Endothelial cell of umbilical vein (primary cell): ENCODE data around the gene MAML2. TPM values are rescaled to one million over a fixed set of nuclear protein-coding genes. Genes with fewer than 3 reads are reported as not detected.

ENCODE experiments used
- BruUV-seq: library from RNA; stranded (reverse); fragments of 400-500 nt; replicated peaks from 2 replicates; lab custom pipeline; 2021; lab: Mats Ljungman, UMichigan
- CTCF ChIA-PET: fragments of 300-600, 350-600 bp; sonication (Branson Sonifier 250); formaldehyde crosslinking; loops from one replicate; lab custom pipeline; 2021; ENCODE audit warnings: antibody characterized with exemption, inconsistent platforms; lab: Charles Lee
- POLR2A ChIA-PET: fragments of 300-600, 350-600 bp; sonication (Branson Sonifier 250); formaldehyde crosslinking; loops from one replicate; lab custom pipeline; 2021; ENCODE audit warnings: antibody characterized with exemption, inconsistent platforms; lab: Charles Lee
- DNase-seq: peaks from one replicate; pipeline ENCODE4 v3.0.0-alpha.2; 2011; ENCODE audit warnings: low read depth, low spot score
- FAIRE-seq: peaks from 2 replicates; lab custom pipeline; 2011; peaks lifted over from hg19 to GRCh38; lab: Jason Lieb, UNC
- H2AFZ ChIP-seq: 2 replicates; pipeline ENCODE4 v1.6.0; 2012; ENCODE audit warnings: low read depth, low read length, control low read depth, inconsistent platforms
- H3K27ac ChIP-seq: 2 replicates; pipeline ENCODE4 v1.5.1; 2011; ENCODE audit warnings: low read depth, mild to moderate bottlenecking, control low read depth, low read length, moderate library complexity; ENCODE audit not compliant: insufficient read depth
- H3K27me3 ChIP-seq, 2 experiments: 2 replicates each; pipeline versions ENCODE4 v1.6.0 to v1.6.1; 2011; ENCODE audit warnings: low read length in 2 of 2, mixed read lengths in 1 of 2; ENCODE audit not compliant: control insufficient read depth in 2 of 2, insufficient read depth in 2 of 2
- H3K36me3 ChIP-seq, 2 experiments: 2 replicates in 1 of 2; 3 replicates in 1 of 2; pipeline ENCODE4 v1.5.1; 2011; ENCODE audit warnings: low read length in 2 of 2, mild to moderate bottlenecking in 1 of 2, moderate library complexity in 1 of 2; ENCODE audit not compliant: control insufficient read depth in 2 of 2, insufficient read depth in 2 of 2; ENCODE audit errors: extremely low read depth in 1 of 2
- H3K4me1 ChIP-seq: 3 replicates; pipeline ENCODE4 v1.5.1; 2011; ENCODE audit warnings: mild to moderate bottlenecking, low read length; ENCODE audit not compliant: control insufficient read depth, insufficient read depth; ENCODE audit errors: extremely low read depth
- H3K4me2 ChIP-seq: 2 replicates; pipeline ENCODE4 v1.6.1; 2011; ENCODE audit warnings: low read length, control low read depth, mixed read lengths; ENCODE audit not compliant: insufficient read depth
- H3K4me3 ChIP-seq, 3 experiments: fragments of 200-600 bp in 1 of 3; sonication (generic), shearing (Covaris generic) in 1 of 3; replicated peaks in 1 of 3; 2 replicates each; pipeline ENCODE4 v1.5.1; 2011 to 2016; ENCODE audit warnings: control low read depth in 3 of 3, low read length in 3 of 3, mild to moderate bottlenecking in 2 of 3, inconsistent platforms in 1 of 3, low read depth in 1 of 3, moderate library complexity in 1 of 3; ENCODE audit not compliant: insufficient read depth in 1 of 3
- H3K79me2 ChIP-seq: 2 replicates; pipeline ENCODE4 v1.6.0; 2012; ENCODE audit warnings: low read length, inconsistent platforms; ENCODE audit not compliant: control insufficient read depth, insufficient read depth
- H3K9ac ChIP-seq: replicated peaks from 2 replicates; pipeline ENCODE3; 2011; ENCODE audit warnings: low read length, control low read depth; ENCODE audit not compliant: insufficient read depth; ENCODE audit errors: extremely low read depth
- H3K9me1 ChIP-seq: replicated peaks from 3 replicates; pipeline ENCODE4 v1.6.0; 2011; ENCODE audit warnings: mild to moderate bottlenecking, low read length; ENCODE audit not compliant: control insufficient read depth, insufficient read depth; ENCODE audit errors: extremely low read depth
- H3K9me3 ChIP-seq: replicated peaks from 2 replicates; pipeline ENCODE4 v1.5.1; 2012; ENCODE audit warnings: low read length, inconsistent platforms; ENCODE audit not compliant: control insufficient read depth, insufficient read depth
- H4K20me1 ChIP-seq: replicated peaks from 2 replicates; pipeline ENCODE3; 2011; ENCODE audit warnings: mild to moderate bottlenecking, low read length; ENCODE audit not compliant: control insufficient read depth, insufficient read depth; ENCODE audit errors: extremely low read depth
- CTCF ChIP-seq, 2 donors: IDR thresholded peaks; 1 replicate in 1 of 2; 2 replicates in 1 of 2; pipeline ENCODE4 v1.5.1; 2011; ENCODE audit warnings: low read length in 2 of 2, mild to moderate bottlenecking in 2 of 2, moderate library complexity in 2 of 2, control low read depth in 1 of 2, inconsistent platforms in 1 of 2, low read depth in 1 of 2; ENCODE audit not compliant: insufficient read depth in 1 of 2; ENCODE audit errors: extremely low read depth in 1 of 2
- EZH2 ChIP-seq: IDR thresholded peaks from 2 replicates; pipeline ENCODE4 v1.6.1; 2012; ENCODE audit warnings: borderline replicate concordance, low read depth, mild to moderate bottlenecking, moderate library complexity, low read length, inconsistent platforms; ENCODE audit not compliant: severe bottlenecking
- FOS ChIP-seq: IDR thresholded peaks from 2 replicates; pipeline ENCODE4 v1.6.1; 2011; ENCODE audit warnings: mild to moderate bottlenecking, low read length, moderate library complexity, borderline replicate concordance; ENCODE audit not compliant: insufficient read depth
- GATA2 ChIP-seq: IDR thresholded peaks from 2 replicates; pipeline ENCODE4 v1.7.0; 2011; ENCODE audit warnings: low read depth, mild to moderate bottlenecking, moderate library complexity, mixed read lengths, low read length; ENCODE audit not compliant: insufficient read length, insufficient read depth
- JUN ChIP-seq: IDR thresholded peaks from 2 replicates; pipeline ENCODE4 v1.6.1; 2011; ENCODE audit warnings: borderline replicate concordance, low read depth; ENCODE audit not compliant: insufficient read length, insufficient read depth
- MAX ChIP-seq: IDR thresholded peaks from 2 replicates; pipeline ENCODE4 v1.6.1; 2011; ENCODE audit not compliant: insufficient read depth, insufficient read length
- MYC ChIP-seq: IDR thresholded peaks from one replicate; pipeline ENCODE4 v1.6.1; 2011; ENCODE audit warnings: mild to moderate bottlenecking, low read depth, low read length
- POLR2A ChIP-seq: IDR thresholded peaks from 2 replicates; pipeline ENCODE4 v1.6.1; 2012; ENCODE audit warnings: low read depth, mild to moderate bottlenecking, control low read depth, low read length
- POLR2AphosphoS5 ChIP-seq: IDR thresholded peaks from 2 replicates; pipeline ENCODE4 v1.6.1; 2012; ENCODE audit warnings: low read depth, mild to moderate bottlenecking, control low read depth, low read length, moderate library complexity; ENCODE audit not compliant: insufficient read depth
- dilution Hi-C: fragments of 300-500 bp; cut with MboI; formaldehyde crosslinking; loops from one replicate; pipeline ENCODE4 v1.15.0; 2019; ENCODE audit warnings: low sequenced_read_pairs; ENCODE audit not compliant: extremely low pct_ligation_motif_present
- intact Hi-C: fragments of 100-400 bp; cut with micrococcal nuclease; formaldehyde crosslinking; loops from one replicate; pipeline ENCODE4 v1.10.0; 2022
- polyA plus RNA-seq, 4 experiments: library from polyadenylated mRNA; depleted of rRNA in 3 of 4; stranded (reverse) in 3 of 4; unstranded in 1 of 4; fragments of >200 nt; gene quantifications; 2 replicates each; pipeline versions ENCODE4 v1.2.1 to v1.2.3, GENCODE V29; 2011 to 2012; ENCODE audit warnings: missing spikeins in 1 of 4
- total RNA-seq: library from RNA; stranded (reverse); gene quantifications from 2 replicates; pipeline ENCODE4 v1.2.3, GENCODE V29; 2021

Gene MAML2
- total and polyA plus RNA-seq, 2 donors (not counting 3 experiments of a cell fraction or from before 2014, with no cell fraction given), result 12.4 to 16.8 TPM

- Histone ChIP-seq H3K9me1 (no peaks in the 10 kb centered on the region), H3K4me3 (no peak overlapping the region), H3K36me3 (peaks cover 2 to 4% of the 10 kb centered on the region in 2 experiments), H3K9ac (no peak overlapping the region), H4K20me1 (no peaks in the 10 kb centered on the region), H3K4me2 (no peak overlapping the region), H2AFZ (no peak overlapping the region), H3K27me3 (no peaks in the 10 kb centered on the region), H3K9me3 (no peaks in the 10 kb centered on the region), H3K4me1 (no peaks in the 10 kb centered on the region), H3K27ac (no peak overlapping the region), H3K79me2 (no peaks in the 10 kb centered on the region)
- TF ChIP-seq POLR2AphosphoS5 (no peak), EZH2 (no peak), JUN (no peak), CTCF (IDR thresholded peaks at IDR 0.05; ENCODE audit: extremely low read depth in 1 of 2, insufficient read depth in 1 of 2, low read depth in 1 of 2, low read length in 2 of 2) (no peak), FOS (no peak), MYC (no peak), POLR2A (no peak), MAX (no peak), GATA2 (no peak)
- CTCF ChIA-PET, result no interaction called here
- no TSS peak for BruUV-seq
- no peak for DNase-seq
- dilution Hi-C loops (no loop called here), intact Hi-C loops (no loop called here)
- POLR2A ChIA-PET, result no interaction called here
- no peak for FAIRE-seq
Measured at GRCh38 chr11:96356848-96357247, 13.9 kb upstream of the MAML2 start.
